GM12891 (cell line): ENCODE measurements around the gene TMTC1.

ENCODE experiments used
- DNase-seq: peaks from one replicate; pipeline ENCODE4 v3.0.0; 2011; ENCODE audit warnings: low spot score; ENCODE audit not compliant: insufficient read length
- FAIRE-seq: peaks from 2 replicates; lab custom pipeline; 2011; peaks lifted over from hg19 to GRCh38; lab: Jason Lieb, UNC
- PAX5 ChIP-seq: IDR thresholded peaks from 2 replicates; pipeline ENCODE4 v1.6.1; 2011; ENCODE audit warnings: low read length, moderate library complexity, mild to moderate bottlenecking; ENCODE audit not compliant: insufficient read depth, severe bottlenecking
- POLR2A ChIP-seq: IDR thresholded peaks from 2 replicates; pipeline ENCODE4 v1.6.1; 2011; ENCODE audit warnings: low read depth, low read length, control low read depth
- POLR2AphosphoS5 ChIP-seq: IDR thresholded peaks from 2 replicates; pipeline ENCODE4 v1.6.1; 2011; ENCODE audit warnings: low read depth, low read length, control low read depth
- POU2F2 ChIP-seq: IDR thresholded peaks from 2 replicates; pipeline ENCODE4 v1.6.1; 2011; ENCODE audit warnings: low read depth, mild to moderate bottlenecking, control low read depth, low read length, moderate library complexity
- SPI1 ChIP-seq: IDR thresholded peaks from 2 replicates; pipeline ENCODE4 v1.6.1; 2011; ENCODE audit warnings: low read depth, low read length, control low read depth
- TAF1 ChIP-seq: IDR thresholded peaks from 2 replicates; pipeline ENCODE4 v1.6.1; 2011; ENCODE audit warnings: low read depth, low read length, control low read depth

The TMTC1 gene

GRCh38 chr12:29533815-29534489 is 249.8 kb downstream of the TMTC1 start:
- no peak for DNase-seq
- FAIRE-seq, result no peak
- TF ChIP-seq TAF1 (no peak), POLR2AphosphoS5 (no peak), SPI1 (no peak), POLR2A (no peak), POU2F2 (no peak), PAX5 (no peak)

GRCh38 chr12:29531471-29531870 is 252.3 kb downstream of the TMTC1 start:
- DNase-seq (no peak), FAIRE-seq (no peak)
- TF ChIP-seq POU2F2 (no peak), POLR2A (no peak), POLR2AphosphoS5 (no peak), TAF1 (no peak)

- TF ChIP-seq POLR2A (no peak), POU2F2 (no peak), POLR2AphosphoS5 (no peak), TAF1 (no peak), PAX5 (no peak), SPI1 (no peak)
- no peak for FAIRE-seq
Observed at GRCh38 chr12:29530436-29530835, 253.3 kb downstream of the TMTC1 start.

GRCh38 chr12:29528161-29528560 is 255.6 kb downstream of the TMTC1 start:
- TF ChIP-seq POLR2AphosphoS5, result no peak
- TF ChIP-seq POLR2A, result no peak
- TF ChIP-seq POU2F2, result no peak
- FAIRE-seq, result no peak
- DNase-seq, result no peak

More at GRCh38 chr12:29530436-29530835, 253.3 kb downstream of the TMTC1 start:
- no peak for DNase-seq

GRCh38 chr12:29521951-29522350 is 261.8 kb downstream of the TMTC1 start:
- DNase-seq, result no peak
- FAIRE-seq, result no peak
- TF ChIP-seq POLR2AphosphoS5, result no peak
- TF ChIP-seq SPI1, result no peak
- TF ChIP-seq PAX5, result no peak
- TF ChIP-seq POU2F2, result no peak
- TF ChIP-seq TAF1, result no peak
- no peak for TF ChIP-seq POLR2A

GRCh38 chr12:29519585-29520182 is 264.1 kb downstream of the TMTC1 start:
- TF ChIP-seq TAF1 (no peak), SPI1 (no peak), POLR2AphosphoS5 (no peak), PAX5 (no peak), POU2F2 (no peak), POLR2A (no peak)
- DNase-seq, result no peak
- peak; percentile 40 for FAIRE-seq

- TF ChIP-seq POLR2A (no peak), TAF1 (no peak), POU2F2 (no peak), SPI1 (no peak), PAX5 (no peak), POLR2AphosphoS5 (no peak)
- no peak for FAIRE-seq
Observed at GRCh38 chr12:29518407-29518806, 265.3 kb downstream of the TMTC1 start.

GRCh38 chr12:29517264-29517663 is 266.5 kb downstream of the TMTC1 start:
- DNase-seq (no peak), FAIRE-seq (no peak)
- TF ChIP-seq SPI1 (no peak), POLR2AphosphoS5 (no peak), PAX5 (no peak), POLR2A (no peak), TAF1 (no peak), POU2F2 (no peak)

More at GRCh38 chr12:29518407-29518806, 265.3 kb downstream of the TMTC1 start:
- no peak for DNase-seq

GRCh38 chr12:29516431-29516875 is 267.3 kb downstream of the TMTC1 start:
- no peak for TF ChIP-seq TAF1
- TF ChIP-seq POLR2AphosphoS5, result no peak
- no peak for TF ChIP-seq SPI1
- no peak for TF ChIP-seq POU2F2
- TF ChIP-seq POLR2A, result no peak
- TF ChIP-seq PAX5, result no peak
- no peak for DNase-seq
- FAIRE-seq, result no peak

GRCh38 chr12:29510591-29511185 is 273.1 kb downstream of the TMTC1 start:
- no peak for TF ChIP-seq PAX5
- no peak for TF ChIP-seq POLR2AphosphoS5
- TF ChIP-seq POLR2A, result no peak
- no peak for TF ChIP-seq SPI1
- no peak for TF ChIP-seq POU2F2
- TF ChIP-seq TAF1, result no peak
- no peak for FAIRE-seq
- no peak for DNase-seq
